ENCODE data around the gene SLC6A12.

DNA sequence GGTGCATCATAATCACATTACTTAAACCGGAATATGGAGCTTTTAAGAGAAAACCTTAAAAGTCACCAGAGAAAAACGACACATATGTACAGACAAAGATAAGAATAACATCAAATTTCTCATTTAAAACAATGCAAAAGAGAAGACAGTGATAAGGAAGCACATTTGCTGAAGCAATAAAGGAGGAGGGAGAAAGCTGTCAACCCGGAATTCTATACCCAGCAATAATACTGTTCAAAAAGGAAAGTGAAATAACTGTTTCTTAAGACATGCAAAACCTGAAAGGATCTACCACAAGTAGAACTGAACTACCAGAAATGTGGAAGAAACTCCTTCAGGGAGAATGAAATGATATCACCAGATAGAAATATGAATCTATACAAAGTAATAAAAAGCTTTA, 33.3 kb upstream of the SLC6A12 start:
- TF ChIP-seq SNAI2 (CRISPR knock-in tag; IDR thresholded peaks at IDR 0.05), result no peak
- TF ChIP-seq GLIS3 (CRISPR knock-in tag; IDR thresholded peaks at IDR 0.05), result no peak
- TF ChIP-seq ZNF70 (CRISPR knock-in tag; IDR thresholded peaks at IDR 0.05), result no peak
- no peak for TF ChIP-seq ZNF565 (CRISPR knock-in tag; conservative IDR thresholded peaks at IDR 0.05; ENCODE audit: low read depth)
- TF ChIP-seq, protein P1, sequence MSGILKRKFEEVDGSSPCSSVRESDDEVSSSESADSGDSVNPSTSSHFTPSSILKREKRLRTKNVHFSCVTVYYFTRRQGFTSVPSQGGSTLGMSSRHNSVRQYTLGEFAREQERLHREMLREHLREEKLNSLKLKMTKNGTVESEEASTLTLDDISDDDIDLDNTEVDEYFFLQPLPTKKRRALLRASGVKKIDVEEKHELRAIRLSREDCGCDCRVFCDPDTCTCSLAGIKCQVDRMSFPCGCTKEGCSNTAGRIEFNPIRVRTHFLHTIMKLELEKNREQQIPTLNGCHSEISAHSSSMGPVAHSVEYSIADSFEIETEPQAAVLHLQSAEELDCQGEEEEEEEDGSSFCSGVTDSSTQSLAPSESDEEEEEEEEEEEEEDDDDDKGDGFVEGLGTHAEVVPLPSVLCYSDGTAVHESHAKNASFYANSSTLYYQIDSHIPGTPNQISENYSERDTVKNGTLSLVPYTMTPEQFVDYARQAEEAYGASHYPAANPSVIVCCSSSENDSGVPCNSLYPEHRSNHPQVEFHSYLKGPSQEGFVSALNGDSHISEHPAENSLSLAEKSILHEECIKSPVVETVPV (CRISPR knock-in tag; IDR thresholded peaks at IDR 0.05), result no peak
- TF ChIP-seq ISL1 (CRISPR knock-in tag; IDR thresholded peaks at IDR 0.05), result no peak
- TF ChIP-seq OSR1 (CRISPR knock-in tag; IDR thresholded peaks at IDR 0.05), result no peak
